DMS79 (cell line): ENCODE results near the gene ANKRD11.
"Not testable (repeated sequence)": the region's sequence is repeated elsewhere in the genome, so short reads cannot be mapped to it uniquely, and the experiment has no call there.

Experiments
- DNase-seq: peaks from one replicate; lab custom pipeline; 2025; lab: John Stamatoyannopoulos, UW

ANKRD11 gene

GRCh38 chr16:89428605-89429004 is 61.8 kb downstream of the ANKRD11 start:
- DNase-seq: not testable (repeated sequence)

GRCh38 chr16:89426736-89427530 is 63.4 kb downstream of the ANKRD11 start:
- DNase-seq: no peak

- DNase-seq: no peak
Measured at GRCh38 chr16:89425523-89425922, 64.8 kb downstream of the ANKRD11 start.

- DNase-seq: no peak
Measured at GRCh38 chr16:89423681-89424260, 66.6 kb downstream of the ANKRD11 start.

GRCh38 chr16:89422905-89423630 is 67.3 kb downstream of the ANKRD11 start:
- no peak for DNase-seq

GRCh38 chr16:89422527-89422904 is 67.8 kb downstream of the ANKRD11 start:
- no peak for DNase-seq

GRCh38 chr16:89421300-89421699 is 69.1 kb downstream of the ANKRD11 start:
- DNase-seq: not testable (repeated sequence)

- no peak for DNase-seq
Measured at GRCh38 chr16:89420204-89420603, 70.2 kb downstream of the ANKRD11 start.

- DNase-seq: no peak
Measured at GRCh38 chr16:89418352-89418751, 72.0 kb downstream of the ANKRD11 start.

- DNase-seq: no peak
Measured at GRCh38 chr16:89417352-89417751, 73.0 kb downstream of the ANKRD11 start.

- DNase-seq: no peak
Measured at GRCh38 chr16:89413811-89414585, 76.4 kb downstream of the ANKRD11 start.

- no peak for DNase-seq
Measured at GRCh38 chr16:89412811-89413210, 77.5 kb downstream of the ANKRD11 start.

- DNase-seq: no peak
Measured at GRCh38 chr16:89411335-89411850, 79.0 kb downstream of the ANKRD11 start.

GRCh38 chr16:89410794-89411309 is 79.5 kb downstream of the ANKRD11 start:
- no peak for DNase-seq

- DNase-seq: no peak
Measured at GRCh38 chr16:89410322-89410721, 80.0 kb downstream of the ANKRD11 start.

GRCh38 chr16:89409161-89409711 is 81.1 kb downstream of the ANKRD11 start:
- DNase-seq: no peak

GRCh38 chr16:89408315-89408714 is 82.0 kb downstream of the ANKRD11 start:
- DNase-seq: no peak

- no peak for DNase-seq
Measured at GRCh38 chr16:89407925-89408300, 82.4 kb downstream of the ANKRD11 start.

- DNase-seq: no peak
Measured at GRCh38 chr16:89407282-89407924, 83.0 kb downstream of the ANKRD11 start.

- no peak for DNase-seq
Measured at GRCh38 chr16:89406277-89406888, 84.0 kb downstream of the ANKRD11 start.

GRCh38 chr16:89404561-89404960 is 85.8 kb downstream of the ANKRD11 start:
- DNase-seq: no peak
